GM11168 (cell line): ENCODE results near the gene TSHZ1.

ENCODE experiments used
- in situ Hi-C: fragments of 300-500 bp; cut with MboI; formaldehyde crosslinking; loops from one replicate; pipeline ENCODE4 v1.12.0; 2022; ENCODE audit warnings: low sequenced_read_pairs; ENCODE audit not compliant: unreplicated experiment

Gene TSHZ1

GRCh38 chr18:75210274-75211001 lies at the start of gene TSHZ1:
Gene TSHZ1 (plus strand): TSS chr18:75210797. CDS start chr18:75211877, 1,080 bp downstream.
- in situ Hi-C loops = no loop called here

GRCh38 chr18:75161256-75162028 lies 49.2 kb upstream of the TSHZ1 start:
- in situ Hi-C loops = no loop called here

GRCh38 chr18:75162467-75162866 lies 48.1 kb upstream of the TSHZ1 start:
- in situ Hi-C loops = no loop called here

GRCh38 chr18:75162978-75163377 lies 47.6 kb upstream of the TSHZ1 start:
- in situ Hi-C loops = no loop called here

- in situ Hi-C loops = no loop called here
Measured at GRCh38 chr18:75163736-75164135, 46.9 kb upstream of the TSHZ1 start.

- in situ Hi-C loops = no loop called here
Measured at GRCh38 chr18:75164479-75164878, 46.1 kb upstream of the TSHZ1 start.

- in situ Hi-C loops = no loop called here
Measured at GRCh38 chr18:75165926-75166325, 44.7 kb upstream of the TSHZ1 start.

- in situ Hi-C loops = no loop called here
Measured at GRCh38 chr18:75167137-75167536, 43.5 kb upstream of the TSHZ1 start.

- in situ Hi-C loops = no loop called here
Measured at GRCh38 chr18:75167759-75168618, 42.6 kb upstream of the TSHZ1 start.

- in situ Hi-C loops = no loop called here
Measured at GRCh38 chr18:75168619-75169018, 42.0 kb upstream of the TSHZ1 start.

- in situ Hi-C loops = no loop called here
Measured at GRCh38 chr18:75169411-75169810, 41.2 kb upstream of the TSHZ1 start.

GRCh38 chr18:75170022-75170789 lies 40.4 kb upstream of the TSHZ1 start:
- in situ Hi-C loops = no loop called here

GRCh38 chr18:75170916-75171315 lies 39.7 kb upstream of the TSHZ1 start:
- in situ Hi-C loops = no loop called here

- in situ Hi-C loops = no loop called here
Measured at GRCh38 chr18:75172299-75173124, 38.1 kb upstream of the TSHZ1 start.

- in situ Hi-C loops = no loop called here
Measured at GRCh38 chr18:75173125-75173432, 37.5 kb upstream of the TSHZ1 start.

- in situ Hi-C loops = no loop called here
Measured at GRCh38 chr18:75173738-75174137, 36.9 kb upstream of the TSHZ1 start.

GRCh38 chr18:75176849-75177248 lies 33.7 kb upstream of the TSHZ1 start:
- in situ Hi-C loops = loop anchor here (25.0 kb wide), 1 partner anchor 515 kb away; no protein-coding TSS in a partner anchor

- in situ Hi-C loops = loop anchor here (25.0 kb wide), 1 partner anchor 516 kb away; no protein-coding TSS in a partner anchor
Measured at GRCh38 chr18:75178376-75178775, 32.2 kb upstream of the TSHZ1 start.
